ENCODE measurements around the gene CAMKK1.

GRCh38 chr17:3912827-3913226, 20.0 kb upstream of the CAMKK1 start:
- TF ChIP-seq CTCF (IDR thresholded peaks at IDR 0.05) (no peak), POLR2A (IDR thresholded peaks at IDR 0.05) (no peak)
